GM18873 (cell line): ENCODE measurements around the gene DPP4.

Experiments
- ATAC-seq: cut with Tn5 transposase; IDR thresholded peaks from one replicate; pipeline ENCODE4 v1.9.1; 2021; ENCODE audit warnings: mild to moderate bottlenecking, moderate library complexity, moderate number of reproducible peaks; ENCODE audit not compliant: unreplicated experiment, low FRiP score

DPP4 gene

GRCh38 chr2:162073888-162074631 is at the start of gene DPP4:
Gene DPP4, minus strand, starts transcription at chr2:162074215. Its CDS starts 234 bp downstream, at chr2:162073981.
- peak; percentile 96 for ATAC-seq

- ATAC-seq, result no peak
These were observed 44.4 kb upstream of the DPP4 start for GRCh38 chr2:162118166-162119031.

GRCh38 chr2:162116352-162116751 is 42.3 kb upstream of the DPP4 start:
- ATAC-seq, result no peak

- ATAC-seq, result no peak
These were observed 41.1 kb upstream of the DPP4 start for GRCh38 chr2:162115076-162115475.

DNA sequence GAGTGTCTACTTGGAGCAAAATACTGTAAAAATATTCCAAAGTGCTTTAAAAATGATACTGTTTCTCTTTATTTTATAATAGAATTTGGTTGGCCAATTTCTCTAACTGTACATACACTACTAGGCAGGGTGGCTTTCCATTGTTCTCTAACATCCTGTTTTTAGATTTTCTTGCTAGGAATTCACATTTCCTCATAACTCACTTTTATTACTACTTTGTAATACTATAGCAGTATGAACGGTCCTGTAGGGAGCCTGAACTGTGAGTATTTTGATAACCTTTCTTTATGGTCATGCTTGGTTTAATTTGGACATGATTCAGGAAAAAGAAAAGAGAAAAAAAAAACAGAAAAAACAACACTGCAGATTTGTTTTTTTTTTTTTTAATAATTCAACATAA is 40.3 kb upstream of the DPP4 start:
- no peak for ATAC-seq

- no peak for ATAC-seq
These were observed 39.8 kb upstream of the DPP4 start for GRCh38 chr2:162113776-162114168.

- no peak for ATAC-seq
These were observed 39.2 kb upstream of the DPP4 start for GRCh38 chr2:162113088-162113775.

- ATAC-seq, result no peak
These were observed 38.2 kb upstream of the DPP4 start for GRCh38 chr2:162111958-162112850.

DNA sequence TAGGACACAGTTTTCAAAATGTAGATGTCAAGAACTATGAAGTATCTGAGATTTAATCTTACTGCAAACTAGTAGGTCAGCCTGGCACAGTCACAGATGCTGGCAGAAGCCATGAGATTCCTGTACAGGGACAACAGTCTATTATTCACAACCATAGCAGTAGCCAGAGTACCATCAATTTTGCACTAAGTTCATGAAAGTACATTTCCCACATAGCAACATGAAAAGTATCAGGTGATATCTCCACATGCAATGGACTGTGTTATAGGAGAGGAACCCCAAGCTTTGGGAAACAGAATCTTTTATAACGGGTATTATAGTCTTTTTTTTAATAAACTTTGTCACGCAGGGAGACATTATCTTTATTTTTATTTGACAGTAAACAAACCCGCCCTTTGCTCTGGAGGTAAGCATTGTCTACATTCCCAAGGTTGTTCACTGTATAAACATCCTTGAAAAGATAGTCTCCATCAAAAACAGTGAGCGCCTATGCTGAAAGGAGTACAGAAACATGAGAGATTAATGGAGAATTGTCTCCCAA is 33.4 kb upstream of the DPP4 start:
- ATAC-seq, result no peak

DNA sequence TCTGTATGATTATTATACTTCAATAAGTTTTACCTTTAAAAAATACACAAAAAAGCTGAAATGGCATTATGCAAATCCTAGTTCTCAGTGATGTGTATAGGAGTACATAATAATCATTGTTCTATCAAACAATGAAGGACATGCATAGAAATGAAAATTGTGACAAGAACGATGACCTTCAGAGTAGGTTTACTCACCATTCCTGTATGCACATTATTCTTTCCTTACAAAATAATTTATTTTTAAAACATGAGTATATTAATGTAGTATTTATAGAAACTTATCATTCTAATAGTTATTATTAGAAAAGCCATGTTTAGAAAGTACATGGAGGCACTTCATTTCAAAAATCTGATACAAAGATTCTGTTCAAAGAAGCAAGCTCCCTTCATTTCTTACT is 32.7 kb upstream of the DPP4 start:
- no peak for ATAC-seq

- no peak for ATAC-seq
These were observed 32.1 kb upstream of the DPP4 start for GRCh38 chr2:162106146-162106551.

- no peak for ATAC-seq
These were observed 29.5 kb upstream of the DPP4 start for GRCh38 chr2:162103443-162104009.

- ATAC-seq, result no peak
These were observed 26.6 kb upstream of the DPP4 start for GRCh38 chr2:162100579-162100978.

DNA sequence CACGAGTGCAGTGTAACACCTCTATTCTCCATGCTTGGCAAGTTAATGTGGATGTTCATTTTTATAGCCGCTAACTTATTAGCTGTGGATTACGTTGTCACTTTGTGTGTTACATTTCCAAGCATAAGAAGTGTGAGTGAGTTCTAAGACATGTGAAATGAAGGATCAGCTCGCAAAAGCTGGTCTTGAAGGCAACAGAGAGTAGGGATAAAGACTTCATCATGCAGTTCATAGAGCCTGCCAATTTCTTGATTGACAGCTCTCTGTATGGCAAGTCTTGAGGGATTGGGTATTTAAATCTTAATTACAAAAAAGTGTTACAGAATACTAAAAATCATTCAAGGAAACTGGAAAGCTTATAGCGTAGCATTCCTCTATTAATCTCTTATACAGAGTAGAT is 25.8 kb upstream of the DPP4 start:
- no peak for ATAC-seq

- ATAC-seq, result no peak
These were observed 18.9 kb upstream of the DPP4 start for GRCh38 chr2:162092658-162093556.

GRCh38 chr2:162092008-162092390 is 18.0 kb upstream of the DPP4 start:
- no peak for ATAC-seq

GRCh38 chr2:162091325-162092007 is 17.5 kb upstream of the DPP4 start:
- ATAC-seq, result no peak

GRCh38 chr2:162090109-162090508 is 16.1 kb upstream of the DPP4 start:
- ATAC-seq, result no peak
